Ascending aorta (tissue), 2 donors: Measurements from ENCODE around the gene C5orf46. TPM values are rescaled to one million over a fixed set of nuclear protein-coding genes. Genes with fewer than 3 reads are reported as not detected.

ENCODE experiments used
- DNase-seq, 2 donors: peaks; one replicate each; pipeline ENCODE4 v3.0.0-alpha.2; 2019; ENCODE audit warnings: low spot score in 2 of 2
- H3K27ac ChIP-seq, 2 donors: fragments of 200-600 bp; sonication (generic); one replicate each; pipeline ENCODE4 v1.5.1; 2016 to 2017; ENCODE audit warnings: mild to moderate bottlenecking in 1 of 2
- H3K27me3 ChIP-seq: fragments of 200-600 bp; sonication (generic); one replicate; pipeline ENCODE4 v1.5.1; 2017
- H3K36me3 ChIP-seq, 2 donors: fragments of 200-600 bp; sonication (generic); one replicate each; pipeline ENCODE4 v1.5.1; 2016
- H3K4me1 ChIP-seq, 2 donors: fragments of 200-600 bp; sonication (generic); one replicate each; pipeline ENCODE4 v1.5.1; 2016 to 2017; ENCODE audit warnings: mild to moderate bottlenecking in 1 of 2
- H3K4me3 ChIP-seq, 2 donors: fragments of 200-600 bp; sonication (generic); one replicate each; pipeline ENCODE4 v1.5.1; 2016 to 2017; ENCODE audit warnings: mild to moderate bottlenecking in 1 of 2
- H3K9me3 ChIP-seq, 2 donors: fragments of 200-600 bp; sonication (generic); one replicate each; pipeline ENCODE4 v1.5.1; 2016
- CTCF ChIP-seq, 3 experiments: fragments of 200-600 bp in 2 of 3; fragments of 450-650 bp in 1 of 3; sonication (generic) in 2 of 3; IDR thresholded peaks; one replicate each; pipeline ENCODE4 v1.5.1; 2016 to 2019; ENCODE audit warnings: antibody characterized with exemption in 3 of 3, mild to moderate bottlenecking in 1 of 3, moderate library complexity in 1 of 3
- intact Hi-C: fragments of 100-400 bp; cut with DNase I; formaldehyde crosslinking; loops from one replicate; pipeline ENCODE4 v1.15.1; 2023
- total RNA-seq: library from RNA; depleted of rRNA; stranded (reverse); fragments of >200 nt; gene quantifications from one replicate; pipeline ENCODE4 v1.1.0, GENCODE V29; 2016

C5orf46 gene
- total RNA-seq, 1 donor from 2014 or later = 62.8 TPM

- H3K36me3 ChIP-seq = no peaks in the 10 kb centered on the region
- no peaks in the 10 kb centered on the region for H3K9me3 ChIP-seq
- H3K4me3 ChIP-seq = no peak overlapping the region
- H3K27me3 ChIP-seq = no peaks in the 10 kb centered on the region
- no peak overlapping the region for H3K27ac ChIP-seq
- no peak for DNase-seq
- intact Hi-C loops = no loop called here
- H3K4me1 ChIP-seq = no peaks in the 10 kb centered on the region
- no peak for TF ChIP-seq CTCF (IDR thresholded peaks at IDR 0.05)
Measured at GRCh38 chr5:147920420-147921030, 14.2 kb upstream of the C5orf46 start.

GRCh38 chr5:147918899-147919298 is 12.6 kb upstream of the C5orf46 start:
- Histone ChIP-seq H3K27ac (no peak overlapping the region), H3K4me1 (no peaks in the 10 kb centered on the region), H3K27me3 (no peaks in the 10 kb centered on the region), H3K36me3 (no peaks in the 10 kb centered on the region), H3K9me3 (no peaks in the 10 kb centered on the region), H3K4me3 (no peak overlapping the region)
- no peak for DNase-seq
- intact Hi-C loops = no loop called here
- TF ChIP-seq CTCF (IDR thresholded peaks at IDR 0.05) = no peak

GRCh38 chr5:147918101-147918685 is 11.9 kb upstream of the C5orf46 start:
- H3K4me1 ChIP-seq = no peaks in the 10 kb centered on the region
- intact Hi-C loops = no loop called here
- DNase-seq = no peak
- no peak overlapping the region for H3K4me3 ChIP-seq
- no peak overlapping the region for H3K27ac ChIP-seq
- H3K9me3 ChIP-seq = no peaks in the 10 kb centered on the region
- H3K36me3 ChIP-seq = no peaks in the 10 kb centered on the region
- H3K27me3 ChIP-seq = no peaks in the 10 kb centered on the region
- TF ChIP-seq CTCF (IDR thresholded peaks at IDR 0.05) = no peak

- no peak overlapping the region for H3K27ac ChIP-seq
- no peaks in the 10 kb centered on the region for H3K9me3 ChIP-seq
Measured at GRCh38 chr5:147913786-147914185, 7.4 kb upstream of the C5orf46 start.

GRCh38 chr5:147912011-147912410 is 5.7 kb upstream of the C5orf46 start:
- no peak overlapping the region for H3K4me3 ChIP-seq
- no peak for DNase-seq
- H3K9me3 ChIP-seq = no peaks in the 10 kb centered on the region
- peak overlapping the region; percentile 79 to 80 for H3K27ac ChIP-seq
- intact Hi-C loops = no loop called here
- H3K4me1 ChIP-seq = peaks cover 6 to 14% of the 10 kb centered on the region in 2 donors
- no peaks in the 10 kb centered on the region for H3K36me3 ChIP-seq
- no peak for TF ChIP-seq CTCF (IDR thresholded peaks at IDR 0.05)
- no peaks in the 10 kb centered on the region for H3K27me3 ChIP-seq

More at GRCh38 chr5:147913786-147914185, 7.4 kb upstream of the C5orf46 start:
- no peak for DNase-seq
- Histone ChIP-seq H3K36me3 (no peaks in the 10 kb centered on the region), H3K27me3 (no peaks in the 10 kb centered on the region), H3K4me1 (peaks cover 6 to 14% of the 10 kb centered on the region in 2 donors), H3K4me3 (no peak overlapping the region)
- intact Hi-C loops = no loop called here
- TF ChIP-seq CTCF (IDR thresholded peaks at IDR 0.05) = no peak
